Neural crest cell (in vitro differentiated cells): Measurements from ENCODE around the gene PCDH9. TPM values are rescaled to one million over a fixed set of nuclear protein-coding genes. Genes with fewer than 3 reads are reported as not detected.

Source experiments
- DNase-seq: peaks from one replicate; pipeline ENCODE4 v3.0.0; 2021; ENCODE audit warnings: low read depth, mixed read lengths, low spot score
- H3K27ac Mint-ChIP-seq: one replicate; pipeline ENCODE4 v1.8.0; 2021; ENCODE audit warnings: mild to moderate bottlenecking, mixed read lengths; ENCODE audit not compliant: unreplicated experiment
- H3K27me3 Mint-ChIP-seq: 2 replicates; pipeline ENCODE4 v1.8.0; 2021; ENCODE audit warnings: low read depth, mild to moderate bottlenecking, mixed read lengths
- H3K36me3 Mint-ChIP-seq: 2 replicates; pipeline ENCODE4 v1.8.0; 2021; ENCODE audit warnings: low read depth, mild to moderate bottlenecking, mixed read lengths
- H3K4me1 Mint-ChIP-seq: 2 replicates; pipeline ENCODE4 v1.8.0; 2021; ENCODE audit warnings: mixed read lengths
- H3K4me3 Mint-ChIP-seq: one replicate; pipeline ENCODE4 v1.8.0; 2021; ENCODE audit warnings: mild to moderate bottlenecking, mixed read lengths
- H3K9me3 Mint-ChIP-seq: 2 replicates; pipeline ENCODE4 v1.8.0; 2021; ENCODE audit warnings: mixed read lengths
- CTCF ChIP-seq: fragments of 200-600 bp; sonication (generic); conservative IDR thresholded peaks from 2 replicates; pipeline ENCODE4 v1.5.0; 2021; ENCODE audit warnings: antibody characterized with exemption, mild to moderate bottlenecking
- total RNA-seq: library from RNA; stranded (reverse); gene quantifications from 2 replicates; pipeline ENCODE4 v1.2.1, GENCODE V29; 2021

PCDH9 gene
- total RNA-seq, 1 donor from 2014 or later, result 6.3 TPM

- DNase-seq, result no peak
- no peak for TF ChIP-seq CTCF
- Mint-ChIP-seq H3K9me3 (peaks cover 3% of the 10 kb centered on the region), H3K36me3 (peaks cover 2% of the 10 kb centered on the region), H3K27ac (no peak overlapping the region), H3K4me3 (no peak overlapping the region), H3K27me3 (no peaks in the 10 kb centered on the region), H3K4me1 (peaks cover 19% of the 10 kb centered on the region)
Measured at GRCh38 chr13:66513728-66514127, 716.4 kb downstream of the PCDH9 start.

DNA sequence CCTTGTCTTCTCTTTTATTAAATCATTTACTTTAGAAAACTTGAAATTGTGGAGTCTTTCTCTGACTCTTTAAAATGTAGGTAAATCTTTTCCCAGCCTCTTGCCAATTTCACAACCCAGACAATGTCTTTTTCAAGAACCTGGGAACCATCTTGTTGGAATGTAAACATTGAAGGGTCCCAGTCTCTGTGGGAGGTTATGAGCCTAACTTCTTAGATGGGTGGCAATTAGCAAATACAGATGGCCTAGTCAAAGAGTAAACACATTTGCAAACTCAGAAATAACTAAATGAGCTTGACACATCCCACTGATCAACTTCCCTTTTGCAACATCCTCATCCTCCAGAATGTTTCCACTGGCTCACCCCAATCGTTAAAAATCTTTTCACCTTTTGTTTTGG is 721.0 kb downstream of the PCDH9 start:
- no peak for DNase-seq
- peaks cover 4% of the 10 kb centered on the region for H3K9me3 Mint-ChIP-seq
- no peak for TF ChIP-seq CTCF
- peaks cover 11% of the 10 kb centered on the region for H3K4me1 Mint-ChIP-seq
- no peak overlapping the region for H3K27ac Mint-ChIP-seq
- H3K36me3 Mint-ChIP-seq, result peaks cover 2% of the 10 kb centered on the region
- H3K27me3 Mint-ChIP-seq, result no peaks in the 10 kb centered on the region
- H3K4me3 Mint-ChIP-seq, result no peak overlapping the region

GRCh38 chr13:66508153-66508909 is 721.8 kb downstream of the PCDH9 start:
- peaks cover 4% of the 10 kb centered on the region for H3K9me3 Mint-ChIP-seq
- peaks cover 3% of the 10 kb centered on the region for H3K4me1 Mint-ChIP-seq
- H3K27ac Mint-ChIP-seq, result no peak overlapping the region
- no peak overlapping the region for H3K4me3 Mint-ChIP-seq
- H3K27me3 Mint-ChIP-seq, result no peaks in the 10 kb centered on the region
- H3K36me3 Mint-ChIP-seq, result peaks cover 2% of the 10 kb centered on the region
- DNase-seq, result no peak
- TF ChIP-seq CTCF, result no peak

DNA sequence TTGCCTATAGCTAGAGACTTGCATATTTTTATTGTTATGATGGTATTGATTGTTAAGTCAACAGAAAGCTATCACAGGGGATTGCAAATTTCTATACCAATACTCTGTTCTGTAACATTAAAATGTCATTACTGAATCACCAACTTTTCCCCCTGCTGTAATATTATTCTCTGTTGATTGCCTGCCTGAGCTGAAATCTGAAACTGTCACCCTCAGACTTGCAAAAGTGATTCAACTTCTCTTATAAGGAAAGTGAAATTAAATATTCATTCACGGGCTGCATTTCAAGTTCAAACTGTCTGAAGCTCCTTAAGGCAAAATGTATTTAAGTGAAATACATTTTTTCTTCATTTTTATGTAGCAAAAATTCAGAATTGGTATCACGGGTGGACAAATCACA is 723.2 kb downstream of the PCDH9 start:
- Mint-ChIP-seq H3K4me3 (no peak overlapping the region), H3K4me1 (no peaks in the 10 kb centered on the region), H3K27ac (no peak overlapping the region), H3K9me3 (peaks cover 4% of the 10 kb centered on the region), H3K36me3 (peaks cover 2% of the 10 kb centered on the region), H3K27me3 (no peaks in the 10 kb centered on the region)
- TF ChIP-seq CTCF, result no peak
- no peak for DNase-seq

GRCh38 chr13:66506051-66506777 is 723.9 kb downstream of the PCDH9 start:
- Mint-ChIP-seq H3K36me3 (no peaks in the 10 kb centered on the region), H3K9me3 (peaks cover 4% of the 10 kb centered on the region), H3K4me3 (no peak overlapping the region), H3K4me1 (no peaks in the 10 kb centered on the region), H3K27ac (no peak overlapping the region), H3K27me3 (no peaks in the 10 kb centered on the region)
- no peak for TF ChIP-seq CTCF
- no peak for DNase-seq
